ENCODE data around the gene ACVR1B.
A peak's percentile ranks its signal among the peaks of the same experiment; 100 is the strongest.

Gene ACVR1B

GRCh38 chr12:51970904-51971646 is 19.6 kb downstream of the ACVR1B start (continued):
- TF ChIP-seq ZNF391 (tag by site-specific recombination; IDR thresholded peaks at IDR 0.05; ENCODE audit: borderline replicate concordance, low read depth), result no peak

DNA sequence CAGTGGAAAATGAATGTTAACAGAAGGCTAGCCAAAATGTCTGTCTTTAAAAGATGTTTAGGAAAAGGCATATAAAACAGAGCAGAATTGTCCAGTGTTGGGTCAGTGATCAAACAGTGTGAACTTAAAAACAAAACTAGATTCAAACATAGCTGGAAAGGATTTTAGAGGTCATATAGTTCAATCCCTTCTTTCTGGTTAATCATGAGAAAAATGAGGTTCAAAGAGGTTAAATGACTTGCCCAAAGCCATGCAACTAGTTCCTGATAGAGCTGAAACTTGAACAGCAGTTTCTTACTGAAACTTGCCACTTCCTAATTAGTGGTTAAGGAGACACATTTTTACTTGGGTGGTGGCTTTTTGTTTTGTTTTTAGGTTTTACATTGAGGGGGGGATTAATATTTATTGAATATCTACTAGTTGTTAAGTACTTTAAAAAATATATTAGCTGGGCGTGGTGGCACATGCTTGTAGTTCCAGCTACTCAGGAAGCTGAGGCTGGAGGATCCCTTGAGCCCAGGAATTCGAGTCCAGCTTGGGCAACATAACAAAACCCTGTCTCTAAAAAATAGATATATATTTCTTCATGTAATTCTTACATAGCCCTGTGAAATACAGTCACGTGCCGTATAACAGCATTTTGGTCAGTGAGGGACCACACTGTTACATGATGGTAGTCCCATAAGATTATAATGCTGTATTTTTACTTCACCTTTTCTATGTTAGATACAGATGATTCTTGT is 20.4 kb downstream of the ACVR1B start:
- ChIA-PET CTCF (interaction anchor here (0.6 to 3.8 kb wide), 12 partner anchors 10 to 1479 kb away, joined by 3 to 49 read pairs (median 6); no protein-coding TSS in a partner anchor), POLR2A (no interaction called here)
- Histone ChIP-seq H3K9me3 (ENCODE audit: control insufficient read depth, insufficient read depth, low read depth, low read length) (no peaks in the 10 kb centered on the region), H3K4me3 (ENCODE audit: low read depth, low read length) (no peak overlapping the region), H3K36me3 (ENCODE audit: control insufficient read depth in 2 of 2, insufficient read depth in 1 of 2, low read length in 2 of 2) (peaks cover 0 to 19% of the 10 kb centered on the region in 2 experiments; a peak in 1 of 3 replicates), H3K27ac (ENCODE audit: extremely low read depth, low read depth, low read length) (no peak overlapping the region), H3K4me1 (ENCODE audit: control insufficient read depth, insufficient read depth, low read length) (peaks cover 20% of the 10 kb centered on the region)
- TF ChIP-seq ZBTB20 (tag by site-specific recombination; IDR thresholded peaks at IDR 0.05) (no peak), SP7 (tag by site-specific recombination; IDR thresholded peaks at IDR 0.05) (no peak), PRDM6 (tag by site-specific recombination; IDR thresholded peaks at IDR 0.05) (0 out of 2 replicates have a peak, but pooled peaks have one; percentile 3), KLF9 (tag by site-specific recombination; IDR thresholded peaks at IDR 0.05; ENCODE audit: low read depth) (no peak), SCRT2 (tag by site-specific recombination; IDR thresholded peaks at IDR 0.05) (peak; percentile 76; the same call in 1 of the 2 replicates)

DNA sequence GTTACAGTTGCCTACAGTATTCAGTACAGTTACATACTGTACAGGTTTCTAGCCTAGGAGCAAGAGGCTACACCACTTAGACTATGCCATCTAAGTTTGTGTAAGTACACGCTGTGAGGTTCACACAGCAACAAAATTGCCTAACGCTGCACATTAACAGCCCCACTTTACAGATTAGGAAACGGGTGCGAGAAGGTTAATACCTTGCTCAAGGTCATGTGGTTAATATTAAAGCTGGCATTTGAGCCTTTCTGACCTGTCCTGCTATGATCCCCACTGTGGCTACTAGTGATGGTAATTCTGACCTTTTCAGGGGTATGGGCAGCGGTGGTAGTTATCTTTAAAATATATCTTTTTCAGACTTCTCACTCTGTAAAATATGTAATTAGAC is 20.9 kb downstream of the ACVR1B start:
- no peak overlapping the region for H3K27ac ChIP-seq (ENCODE audit: extremely low read depth, low read depth, low read length)
- H3K4me1 ChIP-seq (ENCODE audit: control insufficient read depth, insufficient read depth, low read length), result peaks cover 20% of the 10 kb centered on the region
- ChIA-PET CTCF (interaction anchor here (0.7 to 3.8 kb wide), 10 partner anchors 11 to 60 kb away, joined by 3 to 49 read pairs (median 12); no protein-coding TSS in a partner anchor), POLR2A (no interaction called here)
- TF ChIP-seq ZNF585B (tag by site-specific recombination; IDR thresholded peaks at IDR 0.05) (no peak), ZNF843 (tag by site-specific recombination; IDR thresholded peaks at IDR 0.05) (no peak), ZNF10 (tag by site-specific recombination; IDR thresholded peaks at IDR 0.05) (no peak), ZIC2 (tag by site-specific recombination; IDR thresholded peaks at IDR 0.05) (no peak), ZNF366 (tag by site-specific recombination; conservative IDR thresholded peaks at IDR 0.05) (no peak), KLF8 (tag by site-specific recombination; IDR thresholded peaks at IDR 0.05) (no peak), RBAK (tag by site-specific recombination; IDR thresholded peaks at IDR 0.05) (no peak), ZNF114 (tag by site-specific recombination; IDR thresholded peaks at IDR 0.05) (no peak), ZSCAN18 (tag by site-specific recombination; IDR thresholded peaks at IDR 0.05) (no peak), ZNF280D (tag by site-specific recombination; IDR thresholded peaks at IDR 0.05) (no peak), EGR2 (tag by site-specific recombination; IDR thresholded peaks at IDR 0.05; ENCODE audit: low read depth) (no peak), GLIS2 (tag by site-specific recombination; IDR thresholded peaks at IDR 0.05) (no peak)
- TF ChIP-seq, protein P1, sequence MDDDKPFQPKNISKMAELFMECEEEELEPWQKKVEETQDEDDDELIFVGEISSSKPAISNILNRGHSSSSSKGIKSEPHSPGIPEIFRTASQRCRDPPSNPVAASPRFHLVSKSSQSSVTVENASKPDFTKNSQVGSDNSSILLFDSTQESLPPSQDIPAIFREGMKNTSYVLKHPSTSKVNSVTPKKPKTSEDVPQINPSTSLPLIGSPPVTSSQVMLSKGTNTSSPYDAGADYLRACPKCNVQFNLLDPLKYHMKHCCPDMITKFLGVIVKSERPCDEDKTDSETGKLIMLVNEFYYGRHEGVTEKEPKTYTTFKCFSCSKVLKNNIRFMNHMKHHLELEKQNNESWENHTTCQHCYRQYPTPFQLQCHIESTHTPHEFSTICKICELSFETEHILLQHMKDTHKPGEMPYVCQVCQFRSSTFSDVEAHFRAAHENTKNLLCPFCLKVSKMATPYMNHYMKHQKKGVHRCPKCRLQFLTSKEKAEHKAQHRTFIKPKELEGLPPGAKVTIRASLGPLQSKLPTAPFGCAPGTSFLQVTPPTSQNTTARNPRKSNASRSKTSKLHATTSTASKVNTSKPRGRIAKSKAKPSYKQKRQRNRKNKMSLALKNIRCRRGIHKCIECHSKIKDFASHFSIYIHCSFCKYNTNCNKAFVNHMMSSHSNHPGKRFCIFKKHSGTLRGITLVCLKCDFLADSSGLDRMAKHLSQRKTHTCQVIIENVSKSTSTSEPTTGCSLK (tag by site-specific recombination; IDR thresholded peaks at IDR 0.05), result no peak
- no peak overlapping the region for H3K4me3 ChIP-seq (ENCODE audit: low read depth, low read length)
- no peaks in the 10 kb centered on the region for H3K9me3 ChIP-seq (ENCODE audit: control insufficient read depth, insufficient read depth, low read depth, low read length)
- H3K36me3 ChIP-seq (ENCODE audit: control insufficient read depth in 2 of 2, insufficient read depth in 1 of 2, low read length in 2 of 2), result peaks cover 5 to 21% of the 10 kb centered on the region in 2 experiments; a peak in 2 of 3 replicates

Measured in HEK293 (cell line).